Thyroid gland (tissue), 4 donors: ENCODE results near the gene SERPINA4. TPM values are rescaled to one million over a fixed set of nuclear protein-coding genes. Genes with fewer than 3 reads are reported as not detected.

Experiments
- DNase-seq, 2 donors: peaks; one replicate each; pipeline ENCODE4 v3.0.0-alpha.2; 2019
- H3K27ac ChIP-seq, 3 donors: fragments of 200-600 bp; sonication (generic); 1 replicate in 2 of 3; 2 replicates in 1 of 3; pipeline ENCODE4 v1.5.1; 2016 to 2019; ENCODE audit warnings: mild to moderate bottlenecking in 1 of 3, moderate library complexity in 1 of 3
- H3K27me3 ChIP-seq: fragments of 200-600 bp; sonication (generic); one replicate; pipeline ENCODE4 v1.5.1; 2019
- H3K36me3 ChIP-seq, 2 donors: fragments of 200-600 bp; sonication (generic); one replicate each; pipeline ENCODE4 v1.5.1; 2016 to 2019
- H3K4me1 ChIP-seq, 2 donors: fragments of 200-600 bp; sonication (generic); one replicate each; pipeline ENCODE4 v1.5.1; 2017 to 2019
- H3K4me3 ChIP-seq, 3 donors: fragments of 200-600 bp; sonication (generic); replicated peaks in 1 of 3; 1 replicate in 2 of 3; 2 replicates in 1 of 3; pipeline ENCODE4 v1.5.1; 2016; ENCODE audit warnings: mild to moderate bottlenecking in 1 of 3
- H3K9me3 ChIP-seq: fragments of 200-600 bp; sonication (generic); one replicate; pipeline ENCODE4 v1.5.1; 2017
- POLR2A ChIP-seq, 2 donors: fragments of 450-650 bp; IDR thresholded peaks; one replicate each; pipeline ENCODE4 v1.6.1; 2017; ENCODE audit warnings: antibody characterized with exemption in 2 of 2, mild to moderate bottlenecking in 2 of 2, moderate library complexity in 1 of 2
- WGBS, 2 donors: methylation state at CpG; one replicate each; pipeline ENCODE4 v1.1.5; 2017; 5-methylcytosine and 5-hydroxymethylcytosine counted together
- intact Hi-C: fragments of 100-400 bp; cut with DNase I; formaldehyde crosslinking; loops from one replicate; pipeline ENCODE4 v1.15.1; 2023
- total RNA-seq, 4 donors: library from RNA; depleted of rRNA; stranded (reverse); fragments of >200 nt; gene quantifications; one replicate each; pipeline ENCODE4 v1.2.3, GENCODE V29; 2016
- TF ChIP-seq, protein P1 (sequence below), 6 experiments: fragments of 200-600 bp in 3 of 6; fragments of 450-650 bp in 3 of 6; sonication (generic) in 3 of 6; IDR thresholded peaks; one replicate each; pipeline ENCODE4 v1.5.1; 2016 to 2019; ENCODE audit warnings: antibody characterized with exemption in 6 of 6, mild to moderate bottlenecking in 2 of 6, inconsistent platforms in 1 of 6, moderate library complexity in 1 of 6

SERPINA4 gene
- total RNA-seq, 4 donors from 2014 or later: not detected

GRCh38 chr14:94598816-94599655 lies 37.8 kb downstream of the SERPINA4 start:
- TF ChIP-seq POLR2A (IDR thresholded peaks at IDR 0.05): no peak
- TF ChIP-seq, protein P1, sequence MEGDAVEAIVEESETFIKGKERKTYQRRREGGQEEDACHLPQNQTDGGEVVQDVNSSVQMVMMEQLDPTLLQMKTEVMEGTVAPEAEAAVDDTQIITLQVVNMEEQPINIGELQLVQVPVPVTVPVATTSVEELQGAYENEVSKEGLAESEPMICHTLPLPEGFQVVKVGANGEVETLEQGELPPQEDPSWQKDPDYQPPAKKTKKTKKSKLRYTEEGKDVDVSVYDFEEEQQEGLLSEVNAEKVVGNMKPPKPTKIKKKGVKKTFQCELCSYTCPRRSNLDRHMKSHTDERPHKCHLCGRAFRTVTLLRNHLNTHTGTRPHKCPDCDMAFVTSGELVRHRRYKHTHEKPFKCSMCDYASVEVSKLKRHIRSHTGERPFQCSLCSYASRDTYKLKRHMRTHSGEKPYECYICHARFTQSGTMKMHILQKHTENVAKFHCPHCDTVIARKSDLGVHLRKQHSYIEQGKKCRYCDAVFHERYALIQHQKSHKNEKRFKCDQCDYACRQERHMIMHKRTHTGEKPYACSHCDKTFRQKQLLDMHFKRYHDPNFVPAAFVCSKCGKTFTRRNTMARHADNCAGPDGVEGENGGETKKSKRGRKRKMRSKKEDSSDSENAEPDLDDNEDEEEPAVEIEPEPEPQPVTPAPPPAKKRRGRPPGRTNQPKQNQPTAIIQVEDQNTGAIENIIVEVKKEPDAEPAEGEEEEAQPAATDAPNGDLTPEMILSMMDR (IDR thresholded peaks at IDR 0.05): no peak
- no peaks in the 10 kb centered on the region for H3K27me3 ChIP-seq
- peak; percentile 37 to 43 for DNase-seq
- WGBS, 2 donors: 59 to 64% methylated on average over 11 of the region's 11 CpGs
- intact Hi-C loops: no loop called here
- no peaks in the 10 kb centered on the region for H3K9me3 ChIP-seq
- no peak overlapping the region for H3K27ac ChIP-seq
- H3K4me3 ChIP-seq: no peak overlapping the region
- no peaks in the 10 kb centered on the region for H3K36me3 ChIP-seq
- peaks cover 0 to 27% of the 10 kb centered on the region in 2 donors for H3K4me1 ChIP-seq

GRCh38 chr14:94599656-94600004 lies 38.4 kb downstream of the SERPINA4 start:
- Histone ChIP-seq H3K27me3 (no peaks in the 10 kb centered on the region), H3K27ac (no peak overlapping the region), H3K36me3 (no peaks in the 10 kb centered on the region), H3K9me3 (no peaks in the 10 kb centered on the region), H3K4me3 (no peak overlapping the region), H3K4me1 (peaks cover 0 to 27% of the 10 kb centered on the region in 2 donors)
- intact Hi-C loops: no loop called here
- TF ChIP-seq, protein P1 (IDR thresholded peaks at IDR 0.05): no peak
- no peak for TF ChIP-seq POLR2A (IDR thresholded peaks at IDR 0.05)
- 54 to 57% methylated on average over 3 of the region's 3 CpGs for WGBS, 2 donors
- no peak for DNase-seq

- no peak for DNase-seq
- Histone ChIP-seq H3K36me3 (no peaks in the 10 kb centered on the region), H3K4me3 (no peak overlapping the region), H3K27ac (peak overlapping the region in 1 of 3 donors; percentile 41), H3K4me1 (peaks cover 0 to 27% of the 10 kb centered on the region in 2 donors), H3K9me3 (no peaks in the 10 kb centered on the region), H3K27me3 (no peaks in the 10 kb centered on the region)
- TF ChIP-seq, protein P1 (IDR thresholded peaks at IDR 0.05): no peak
- no peak for TF ChIP-seq POLR2A (IDR thresholded peaks at IDR 0.05)
- 82 to 93% methylated on average over 10 to 11 of the region's 11 CpGs for WGBS, 2 donors
- intact Hi-C loops: no loop called here
These were observed 38.9 kb downstream of the SERPINA4 start for GRCh38 chr14:94600148-94600545.

DNA sequence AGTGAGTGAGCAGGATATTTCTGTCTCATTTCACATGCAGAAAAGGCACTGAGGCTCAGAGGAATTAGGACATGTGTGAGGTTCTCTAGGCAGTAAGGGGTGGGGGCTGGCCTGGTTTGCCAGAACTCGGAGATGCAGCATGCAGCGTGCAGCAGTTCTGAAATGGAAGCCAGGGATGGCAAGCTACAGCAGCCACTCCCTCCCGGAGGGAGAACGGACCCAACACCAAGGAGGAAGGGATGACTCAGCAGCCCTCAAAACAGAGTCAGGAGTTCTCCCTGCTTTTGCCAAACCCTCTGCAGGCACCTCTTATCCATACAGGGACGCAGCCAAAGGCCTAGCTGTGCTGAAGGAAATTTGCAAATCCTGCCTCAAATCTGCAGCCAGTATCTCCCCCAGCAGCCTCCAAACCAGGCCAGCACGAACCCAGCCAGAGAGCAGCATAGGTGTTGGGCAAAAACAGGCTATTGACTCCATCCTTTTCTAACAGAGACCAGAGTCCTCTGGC lies 40.7 kb downstream of the SERPINA4 start:
- Histone ChIP-seq H3K9me3 (no peaks in the 10 kb centered on the region), H3K4me1 (peaks cover 0 to 27% of the 10 kb centered on the region in 2 donors), H3K36me3 (no peaks in the 10 kb centered on the region), H3K4me3 (no peak overlapping the region), H3K27ac (peak overlapping the region; percentile 5 to 49 (median 43)), H3K27me3 (no peaks in the 10 kb centered on the region)
- peak; percentile 38 to 62 for DNase-seq
- intact Hi-C loops: no loop called here
- no peak for TF ChIP-seq POLR2A (IDR thresholded peaks at IDR 0.05)
- TF ChIP-seq, protein P1 (IDR thresholded peaks at IDR 0.05): no peak
- WGBS, 2 donors: 40 to 55% methylated on average over 5 to 6 of the region's 6 CpGs

- H3K27ac ChIP-seq: peak overlapping the region in 2 of 3 donors; percentile 43 to 49
- H3K4me1 ChIP-seq: peaks cover 0 to 27% of the 10 kb centered on the region in 2 donors
- 74 to 99% methylated on average over 5 of the region's 5 CpGs for WGBS, 2 donors
- no peak for DNase-seq
- H3K9me3 ChIP-seq: no peaks in the 10 kb centered on the region
- no peak overlapping the region for H3K4me3 ChIP-seq
- H3K27me3 ChIP-seq: no peaks in the 10 kb centered on the region
- H3K36me3 ChIP-seq: no peaks in the 10 kb centered on the region
- intact Hi-C loops: no loop called here
- TF ChIP-seq, protein P1 (IDR thresholded peaks at IDR 0.05): no peak
- no peak for TF ChIP-seq POLR2A (IDR thresholded peaks at IDR 0.05)
These were observed 41.5 kb downstream of the SERPINA4 start for GRCh38 chr14:94602722-94603121.
